K562 treated with DMSO at 1 percent for 48 hours (cell line): ENCODE results near the gene KANK2. TPM values are rescaled to one million over a fixed set of nuclear protein-coding genes. Genes with fewer than 3 reads are reported as not detected.

Source experiments
- total RNA-seq: library from RNA; unstranded; fragments of 300-600 nt; gene quantifications from 2 replicates; pipeline ENCODE4 v1.2.3, GENCODE V29; 2022; ENCODE audit warnings: low replicate concordance; ENCODE audit errors: extremely low read depth

Gene KANK2
- 1,164 TPM in 1 of 2 replicates, not detected in the other for total RNA-seq

DNA sequence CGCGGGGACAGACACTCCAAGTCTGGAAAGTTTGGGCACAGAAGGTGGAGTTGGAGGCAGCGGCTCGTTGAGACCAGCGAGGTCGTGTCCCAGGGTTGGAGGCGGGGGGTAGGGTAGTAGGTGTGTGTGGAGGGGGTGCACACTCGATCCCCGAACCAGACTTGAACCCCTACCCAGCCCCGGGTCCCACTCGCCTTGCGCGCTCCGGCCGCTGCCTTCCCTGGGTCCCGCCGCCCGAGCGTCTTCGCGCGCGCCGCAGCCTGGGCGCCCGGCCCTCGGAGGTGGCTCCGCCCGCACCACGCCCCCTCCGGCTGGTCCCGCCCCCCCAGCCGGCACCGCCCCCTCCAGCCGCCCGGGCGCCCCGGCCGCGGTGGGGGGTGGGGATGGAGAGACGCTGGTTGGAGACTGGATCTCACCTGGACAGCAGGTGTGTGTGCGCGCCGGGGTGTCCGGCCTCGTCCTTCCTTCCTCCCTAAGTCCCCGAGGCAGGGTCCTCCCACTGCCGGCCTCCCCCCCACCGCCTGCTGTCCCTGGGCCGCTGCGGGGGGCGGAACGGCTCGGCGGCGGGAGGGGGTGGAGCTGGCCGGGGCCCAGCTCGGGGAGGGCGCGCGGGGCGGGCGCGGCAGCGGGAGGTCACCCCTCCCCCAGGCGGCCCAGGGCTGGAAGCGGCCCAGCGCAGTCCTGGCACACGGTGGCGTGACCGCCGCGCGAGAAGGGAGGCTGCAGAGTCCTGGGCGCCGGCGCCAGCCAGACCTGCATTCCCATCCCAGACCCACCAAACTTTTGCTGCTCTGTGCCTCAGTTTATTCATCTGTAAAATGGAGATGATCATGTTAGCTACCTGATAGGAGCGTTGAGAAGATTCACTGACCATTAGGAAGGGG is at the start of gene KANK2:
Gene KANK2 (minus strand): TSS at position 255 of the 884 bp plus-strand sequence. CDS start 3,034 bp downstream, outside the sequence.

DNA sequence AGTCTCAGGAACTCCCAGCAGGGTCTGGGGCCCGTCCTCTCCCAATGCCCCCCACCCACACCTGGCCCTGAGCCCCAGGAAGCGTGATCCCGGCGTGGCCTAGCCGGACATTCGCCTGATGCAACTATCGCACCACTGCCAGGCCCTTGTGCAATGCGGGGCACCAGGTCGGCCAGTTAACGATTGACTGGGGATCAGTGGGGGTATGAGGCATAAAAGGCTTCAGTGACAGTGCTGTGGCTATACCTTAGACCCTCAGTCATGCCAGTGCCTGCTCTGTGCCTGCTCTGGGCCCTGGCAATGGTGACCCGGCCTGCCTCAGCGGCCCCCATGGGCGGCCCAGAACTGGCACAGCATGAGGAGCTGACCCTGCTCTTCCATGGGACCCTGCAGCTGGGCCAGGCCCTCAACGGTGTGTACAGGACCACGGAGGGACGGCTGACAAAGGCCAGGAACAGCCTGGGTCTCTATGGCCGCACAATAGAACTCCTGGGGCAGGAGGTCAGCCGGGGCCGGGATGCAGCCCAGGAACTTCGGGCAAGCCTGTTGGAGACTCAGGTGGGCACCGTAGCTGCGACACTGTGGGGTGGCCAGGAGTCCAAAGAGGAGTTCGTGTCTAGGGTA is 42.1 kb upstream of the KANK2 start, which contains the start of gene ANGPTL8:
Gene ANGPTL8 (plus strand): TSS at position 243 of the 624 bp plus-strand sequence. CDS start 19 bp downstream, at position 262.

DNA sequence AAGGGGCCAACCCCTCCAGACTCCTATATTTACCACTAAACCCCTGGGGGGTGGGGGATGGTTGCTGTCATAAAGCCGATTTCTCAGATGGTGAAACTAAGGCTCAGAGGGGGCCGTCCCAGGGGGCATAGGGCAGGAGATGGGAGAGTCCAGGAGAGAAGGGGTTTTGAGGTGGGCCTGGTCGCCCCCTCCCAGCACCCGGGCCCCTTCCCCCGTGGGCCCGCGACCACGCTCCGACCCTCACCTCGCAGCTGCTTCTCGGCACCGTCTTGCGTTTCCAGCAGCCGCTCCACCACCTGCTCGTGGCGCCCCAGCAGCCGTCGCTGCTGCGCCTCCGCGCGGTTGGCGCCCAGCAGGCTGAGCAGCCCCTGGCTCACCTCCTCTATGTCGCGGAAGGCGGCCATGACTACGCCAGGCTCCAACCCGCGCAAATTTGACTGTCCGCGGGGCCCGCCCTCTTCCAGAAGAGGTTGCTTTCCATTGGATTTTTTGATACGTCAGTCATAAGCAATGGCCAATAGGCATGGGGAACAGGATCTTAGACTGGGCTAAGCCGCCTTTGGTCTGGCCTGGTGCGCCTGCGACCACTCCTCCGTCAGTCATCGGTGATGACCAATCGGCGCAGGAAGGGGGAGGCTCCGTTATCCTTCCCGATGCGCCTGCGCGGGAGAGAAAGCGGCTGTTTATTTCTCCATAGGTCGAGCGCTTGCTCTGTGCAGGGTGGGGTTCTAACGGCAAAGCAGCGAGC is 41.8 kb downstream of the KANK2 start, which contains the start of gene SPC24:
Gene SPC24 (minus strand): TSS at position 410 of the 748 bp plus-strand sequence. CDS start 6 bp downstream, at position 404.

Other genes starting within 250 kb of the KANK2 start
- not detected in 2 replicates for gene SMARCA4, start 236.5 kb downstream of the KANK2 start, total RNA-seq
- 66.2 TPM in 1 of 2 replicates, not detected in the other for gene LDLR, start 108.1 kb downstream of the KANK2 start, total RNA-seq
- gene SPC24, start 41.8 kb downstream of the KANK2 start, total RNA-seq: not detected in 2 replicates
- not detected in 2 replicates for gene ANGPTL8, start 42.1 kb upstream of the KANK2 start, total RNA-seq
- not detected in 2 replicates for gene DOCK6, start 65.0 kb upstream of the KANK2 start, total RNA-seq
- not detected in 2 replicates for gene TSPAN16, start 98.6 kb upstream of the KANK2 start, total RNA-seq
- gene RAB3D, start 142.1 kb upstream of the KANK2 start, total RNA-seq: not detected in 2 replicates
- gene TMEM205, start 148.7 kb upstream of the KANK2 start, total RNA-seq: not detected in 2 replicates
- not detected in 2 replicates for gene CCDC159, start 149.0 kb upstream of the KANK2 start, total RNA-seq
- gene PLPPR2, start 157.9 kb upstream of the KANK2 start, total RNA-seq: not detected in 2 replicates
- gene SWSAP1, start 177.1 kb upstream of the KANK2 start, total RNA-seq: not detected in 2 replicates
- gene EPOR, start 186.8 kb upstream of the KANK2 start, total RNA-seq: not detected in 2 replicates
- gene RGL3, start 221.8 kb upstream of the KANK2 start, total RNA-seq: not detected in 2 replicates
- not detected in 2 replicates for gene ODAD3, start 237.6 kb upstream of the KANK2 start, total RNA-seq
- 230 TPM in 1 of 2 replicates, not detected in the other for gene PRKCSH, start 238.1 kb upstream of the KANK2 start, total RNA-seq